Breast epithelium (tissue), 3 donors: ENCODE data around the gene MED17.

Experiments used
- CTCF ChIP-seq, 3 donors: fragments of 450-650 bp; IDR thresholded peaks; one replicate each; pipeline ENCODE4 v1.5.1; 2016 to 2017; ENCODE audit warnings: antibody characterized with exemption in 3 of 3, mild to moderate bottlenecking in 3 of 3, moderate library complexity in 3 of 3
- POLR2A ChIP-seq: fragments of 450-650 bp; IDR thresholded peaks from one replicate; pipeline ENCODE4 v1.6.1; 2016; ENCODE audit warnings: antibody characterized with exemption, mild to moderate bottlenecking, moderate library complexity

GRCh38 chr11:93814966-93815633 is 31.0 kb downstream of the MED17 start:
- TF ChIP-seq CTCF (IDR thresholded peaks at IDR 0.05) (no peak), POLR2A (no peak)
